GM23338 (cell line): ENCODE results near the gene CWC22. TPM values are rescaled to one million over a fixed set of nuclear protein-coding genes. Genes with fewer than 3 reads are reported as not detected.

Source experiments
- ATAC-seq: fragments of 200-7000 bp; cut with Tn5 transposase; 3 replicates; pipeline ENCODE4 v1.9.1; 2020
- DNase-seq: peaks from one replicate; pipeline ENCODE4 v3.0.0-alpha.2; 2015; ENCODE audit warnings: low spot score
- H2AFZ ChIP-seq: fragments of 200-600 bp; sonication (generic); 2 replicates; pipeline ENCODE4 v1.8.0; 2016; ENCODE audit warnings: antibody characterized with exemption, mild to moderate bottlenecking, moderate library complexity
- H3F3A ChIP-seq: fragments of 200-600 bp; sonication (generic); replicated peaks from 2 replicates; pipeline ENCODE4 v1.8.0; 2017; ENCODE audit warnings: antibody characterized with exemption, mixed run types, low read depth
- H3K27ac ChIP-seq: fragments of 200-600 bp; sonication (generic); 2 replicates; pipeline ENCODE4 v1.6.1; 2016; ENCODE audit warnings: low read depth
- H3K27me3 ChIP-seq: fragments of 200-600 bp; sonication (generic); 2 replicates; pipeline ENCODE4 v1.8.0; 2016; ENCODE audit warnings: mild to moderate bottlenecking, mixed run types, moderate library complexity; ENCODE audit not compliant: insufficient read depth
- H3K36me3 ChIP-seq: fragments of 200-600 bp; sonication (generic); 2 replicates; pipeline ENCODE4 v1.8.0; 2016; ENCODE audit warnings: mild to moderate bottlenecking; ENCODE audit not compliant: insufficient read depth
- H3K4me1 ChIP-seq: fragments of 200-600 bp; sonication (generic); 2 replicates; pipeline ENCODE4 v1.8.0; 2016; ENCODE audit warnings: mild to moderate bottlenecking, moderate library complexity; ENCODE audit not compliant: insufficient read depth
- H3K4me2 ChIP-seq: fragments of 200-600 bp; sonication (generic); 2 replicates; pipeline ENCODE4 v1.7.1; 2017; ENCODE audit warnings: mixed run types
- H3K4me3 ChIP-seq: fragments of 200-600 bp; sonication (generic); 2 replicates; pipeline ENCODE4 v1.6.1; 2016; ENCODE audit warnings: mixed run types
- H3K79me2 ChIP-seq: fragments of 200-600 bp; sonication (generic); replicated peaks from 2 replicates; pipeline ENCODE4 v1.8.0; 2017; ENCODE audit warnings: mild to moderate bottlenecking; ENCODE audit not compliant: insufficient read depth
- H3K9me2 ChIP-seq: fragments of 200-600 bp; sonication (generic); 2 replicates; pipeline ENCODE4 v1.8.0; 2017; ENCODE audit not compliant: insufficient read depth
- H4K20me1 ChIP-seq: fragments of 200-600 bp; sonication (generic); replicated peaks from 2 replicates; pipeline ENCODE4 v1.8.0; 2017; ENCODE audit warnings: mild to moderate bottlenecking; ENCODE audit not compliant: insufficient read depth
- H3K27ac Mint-ChIP-seq: 2 replicates; pipeline ENCODE4 v1.8.0; 2020; ENCODE audit warnings: inconsistent platforms, mild to moderate bottlenecking, moderate library complexity, mixed read lengths
- H3K27me3 Mint-ChIP-seq: 3 replicates; pipeline ENCODE4 v1.8.0; 2022; ENCODE audit warnings: low read depth, mild to moderate bottlenecking, moderate library complexity, mixed read lengths, inconsistent platforms; ENCODE audit not compliant: insufficient read depth, poor library complexity
- H3K36me3 Mint-ChIP-seq: 3 replicates; pipeline ENCODE4 v1.8.0; 2021; ENCODE audit warnings: low read depth, mild to moderate bottlenecking, inconsistent platforms, moderate library complexity, mixed read lengths
- H3K4me1 Mint-ChIP-seq: 3 replicates; pipeline ENCODE4 v1.8.0; 2020; ENCODE audit warnings: mild to moderate bottlenecking, inconsistent platforms, mixed read lengths
- H3K4me3 Mint-ChIP-seq: 3 replicates; pipeline ENCODE4 v1.8.0; 2021; ENCODE audit warnings: moderate library complexity, mild to moderate bottlenecking, inconsistent platforms, mixed read lengths
- H3K9me3 Mint-ChIP-seq: 3 replicates; pipeline ENCODE4 v1.8.0; 2020; ENCODE audit warnings: moderate library complexity, mild to moderate bottlenecking, inconsistent platforms, mixed read lengths
- CREB1 ChIP-seq: fragments of 250-450 bp; sonication (Bioruptor Pico); IDR thresholded peaks from 2 replicates; pipeline ENCODE4 v1.5.0; 2020; ENCODE audit warnings: low read depth, mild to moderate bottlenecking, moderate library complexity
- EZH2phosphoT487 ChIP-seq: fragments of 200-600 bp; sonication (generic); IDR thresholded peaks from one replicate; pipeline ENCODE4 v1.8.1; 2018; ENCODE audit warnings: antibody characterized with exemption; ENCODE audit not compliant: unreplicated experiment
- JUNB ChIP-seq: IDR thresholded peaks from one replicate; pipeline ENCODE4 v1.6.1; 2016; ENCODE audit warnings: antibody characterized with exemption; ENCODE audit not compliant: unreplicated experiment
- NANOG ChIP-seq: IDR thresholded peaks from 2 replicates; pipeline ENCODE4 v1.6.1; 2016; ENCODE audit warnings: antibody characterized with exemption, borderline replicate concordance
- REST ChIP-seq: IDR thresholded peaks from one replicate; pipeline ENCODE4 v1.6.1; 2018; ENCODE audit warnings: antibody characterized with exemption; ENCODE audit not compliant: unreplicated experiment
- STAT1 ChIP-seq: IDR thresholded peaks from one replicate; pipeline ENCODE4 v1.6.1; 2016; ENCODE audit warnings: antibody characterized with exemption; ENCODE audit not compliant: unreplicated experiment
- ZNF114 ChIP-seq: fragments of 250-450 bp; sonication (Bioruptor Pico); IDR thresholded peaks from 2 replicates; pipeline ENCODE4 v1.5.0; 2020; ENCODE audit warnings: mild to moderate bottlenecking, moderate library complexity
- polyA plus RNA-seq: library from polyadenylated mRNA; unstranded; fragments of >200 nt; fragmentation: Nextera tagmentation; extraction: Ambion mirVana; gene quantifications from 2 replicates; pipeline ENCODE4 v1.2.1, GENCODE V29; 2016
- total RNA-seq: library from RNA; depleted of rRNA; stranded (reverse); fragments of >200 nt; shearing (Covaris generic); gene quantifications from 2 replicates; pipeline ENCODE4 v1.2.3, GENCODE V29; 2014

CWC22 gene
- total and polyA plus RNA-seq, 2 experiments from 2014 or later = 36.0 to 38.3 TPM

DNA sequence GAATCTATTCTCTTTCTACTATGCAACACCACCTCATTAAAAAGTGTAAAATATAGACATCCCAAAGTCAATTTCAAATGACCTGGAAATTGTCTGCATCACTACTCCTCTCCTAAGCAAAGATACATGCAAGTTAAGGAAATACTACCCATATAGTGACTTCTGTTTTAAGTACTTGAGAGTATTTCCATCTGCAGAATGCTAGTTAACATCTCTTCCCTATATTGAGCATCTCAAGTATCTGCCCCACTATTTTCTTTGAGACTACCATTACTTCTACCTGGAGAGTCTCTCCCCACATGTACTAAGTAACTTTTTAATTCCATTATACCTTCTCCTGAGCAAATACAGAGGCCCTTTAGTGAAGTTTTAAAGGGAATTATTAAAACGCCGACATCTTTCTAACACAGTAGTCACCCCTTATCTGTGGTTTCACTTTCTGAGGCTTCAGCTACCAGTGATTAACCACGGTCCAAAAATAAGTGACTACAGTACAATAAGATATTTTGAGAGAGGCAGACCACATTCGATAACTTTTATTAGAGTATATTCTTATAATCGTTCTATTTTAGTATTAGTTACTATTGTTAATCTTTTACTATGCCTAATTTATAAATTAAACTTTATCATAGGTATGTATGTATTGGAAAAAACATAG is 21.8 kb downstream of the CWC22 start:
- H3K4me2 ChIP-seq = no peak overlapping the region
- H3K27me3 ChIP-seq = no peaks in the 10 kb centered on the region
- peaks cover 4% of the 10 kb centered on the region; the same call in 1 of the 2 replicates for H3K4me1 ChIP-seq
- H3K4me3 Mint-ChIP-seq = no peak overlapping the region
- H3K9me3 Mint-ChIP-seq = no peaks in the 10 kb centered on the region
- no peak for TF ChIP-seq STAT1
- no peak for TF ChIP-seq ZNF114
- DNase-seq = no peak
- no peaks in the 10 kb centered on the region for H3F3A ChIP-seq
- H3K4me3 ChIP-seq = no peak overlapping the region
- peaks cover 14% of the 10 kb centered on the region for H3K79me2 ChIP-seq
- H3K27ac ChIP-seq = no peak overlapping the region
- no peaks in the 10 kb centered on the region for H3K9me2 ChIP-seq
- no peaks in the 10 kb centered on the region; the same call in 1 of the 2 replicates for H4K20me1 ChIP-seq
- peaks cover 64% of the 10 kb centered on the region for H3K36me3 Mint-ChIP-seq
- no peaks in the 10 kb centered on the region for H3K27me3 Mint-ChIP-seq
- ATAC-seq = no peak
- H3K27ac Mint-ChIP-seq = no peak overlapping the region
- H3K36me3 ChIP-seq = peaks cover 25% of the 10 kb centered on the region
- no peak overlapping the region for H2AFZ ChIP-seq
- H3K4me1 Mint-ChIP-seq = peaks cover 8% of the 10 kb centered on the region

DNA sequence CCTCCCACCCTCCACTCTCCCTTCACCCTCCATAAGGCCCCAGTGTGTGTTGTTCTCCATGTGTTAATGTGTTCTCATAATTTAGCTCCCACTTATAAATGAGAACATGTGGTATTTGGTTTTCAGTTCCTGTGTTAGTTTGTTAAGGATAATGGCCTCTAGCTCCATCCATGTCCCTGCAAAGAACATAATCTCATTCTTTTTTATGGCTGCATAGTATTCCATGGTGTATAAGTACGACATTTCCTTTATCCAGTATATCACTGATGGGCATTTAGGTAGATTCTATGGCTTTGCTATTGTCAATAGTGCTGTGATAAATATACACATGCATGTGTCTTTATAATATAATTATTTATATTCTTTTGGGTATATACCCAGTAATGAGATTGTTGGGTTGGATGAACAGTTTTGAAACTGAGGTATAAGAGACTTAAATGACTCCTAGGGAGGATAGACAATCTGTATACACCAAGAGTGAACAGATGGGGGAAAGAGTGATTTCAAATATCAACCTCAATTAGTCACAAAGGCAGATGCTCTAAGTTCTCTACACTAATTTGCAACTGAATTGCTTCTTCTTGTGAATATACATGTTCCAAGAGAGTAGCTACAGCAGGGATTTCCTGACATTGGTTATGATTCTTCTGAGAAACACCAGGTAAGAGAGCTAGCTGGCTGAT is 23.7 kb downstream of the CWC22 start:
- Histone ChIP-seq H3K79me2 (peaks cover 3% of the 10 kb centered on the region; the same call in 1 of the 2 replicates), H4K20me1 (no peaks in the 10 kb centered on the region; the same call in 1 of the 2 replicates), H3K4me3 (no peak overlapping the region), H3K36me3 (peaks cover 21% of the 10 kb centered on the region), H3F3A (no peaks in the 10 kb centered on the region), H3K4me1 (peaks cover 3% of the 10 kb centered on the region; the same call in 1 of the 2 replicates), H3K9me2 (no peaks in the 10 kb centered on the region), H2AFZ (no peak overlapping the region), H3K27ac (no peak overlapping the region), H3K27me3 (no peaks in the 10 kb centered on the region), H3K4me2 (no peak overlapping the region)
- Mint-ChIP-seq H3K27me3 (no peaks in the 10 kb centered on the region), H3K9me3 (no peaks in the 10 kb centered on the region), H3K36me3 (peaks cover 68% of the 10 kb centered on the region), H3K4me1 (peaks cover 5% of the 10 kb centered on the region), H3K4me3 (no peak overlapping the region), H3K27ac (no peak overlapping the region)
- ATAC-seq (no peak), DNase-seq (no peak)
- TF ChIP-seq JUNB (no peak), NANOG (no peak), ZNF114 (no peak), EZH2phosphoT487 (no peak), CREB1 (CRISPR knock-in tag) (no peak)

DNA sequence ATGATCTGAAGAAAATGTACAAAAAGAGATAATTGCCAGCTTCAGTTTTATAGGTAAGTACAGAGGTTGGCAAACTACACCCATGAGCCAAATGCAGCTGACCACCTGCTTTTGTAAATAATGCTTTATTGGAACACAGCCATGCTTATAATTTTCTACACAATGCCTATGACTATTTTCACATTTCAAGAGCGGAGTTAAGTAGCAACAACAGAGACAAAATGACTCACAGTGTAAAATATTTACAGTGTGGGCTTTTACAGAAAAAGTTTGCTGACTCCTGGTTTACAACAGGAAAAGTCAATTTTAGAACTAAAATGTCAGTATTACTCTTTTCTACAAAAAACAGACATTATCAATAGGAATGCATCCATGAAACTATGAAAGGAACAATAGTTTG is 26.0 kb downstream of the CWC22 start:
- Mint-ChIP-seq H3K4me3 (no peak overlapping the region), H3K36me3 (peaks cover 64% of the 10 kb centered on the region)
- no peaks in the 10 kb centered on the region for H3K9me2 ChIP-seq
- no peak for TF ChIP-seq REST
- TF ChIP-seq STAT1 = no peak

More for the DNA sequence above, 26.0 kb downstream of the CWC22 start:
- no peaks in the 10 kb centered on the region; the same call in 2 of the 3 replicates for H3K4me1 Mint-ChIP-seq
- no peaks in the 10 kb centered on the region for H3K27me3 Mint-ChIP-seq
- Histone ChIP-seq H3K4me3 (no peak overlapping the region), H4K20me1 (no peaks in the 10 kb centered on the region; the same call in 1 of the 2 replicates), H3K36me3 (peaks cover 12% of the 10 kb centered on the region), H3K27ac (no peak overlapping the region), H3K4me2 (no peak overlapping the region), H3K27me3 (no peaks in the 10 kb centered on the region), H3K4me1 (no peaks in the 10 kb centered on the region), H3F3A (no peaks in the 10 kb centered on the region), H2AFZ (no peak overlapping the region), H3K79me2 (0 out of 2 replicates have a peak, but pooled peaks cover 4% of the 10 kb centered on the region)
- no peaks in the 10 kb centered on the region for H3K9me3 Mint-ChIP-seq
- DNase-seq (no peak), ATAC-seq (no peak)
- no peak overlapping the region for H3K27ac Mint-ChIP-seq
